ENCODE data around the gene COL28A1.

GRCh38 chr7:7347045-7347444, 188.6 kb downstream of the COL28A1 start:
- TF ChIP-seq SMARCE1 (IDR thresholded peaks at IDR 0.05; ENCODE audit: borderline replicate concordance) (no peak), POLR2AphosphoS5 (IDR thresholded peaks at IDR 0.05; ENCODE audit: low read depth, low read length) (no peak), ZNF274 (CRISPR knock-in tag; IDR thresholded peaks at IDR 0.05) (no peak), CBX1 (IDR thresholded peaks at IDR 0.05; ENCODE audit: low read depth) (no peak), ZNF609 (CRISPR knock-in tag; IDR thresholded peaks at IDR 0.05; ENCODE audit: borderline replicate concordance) (no peak), JUN (CRISPR knock-in tag; IDR thresholded peaks at IDR 0.05) (no peak)

All from HepG2 (cell line).